ENCODE data around the gene DHRSX.

DNA sequence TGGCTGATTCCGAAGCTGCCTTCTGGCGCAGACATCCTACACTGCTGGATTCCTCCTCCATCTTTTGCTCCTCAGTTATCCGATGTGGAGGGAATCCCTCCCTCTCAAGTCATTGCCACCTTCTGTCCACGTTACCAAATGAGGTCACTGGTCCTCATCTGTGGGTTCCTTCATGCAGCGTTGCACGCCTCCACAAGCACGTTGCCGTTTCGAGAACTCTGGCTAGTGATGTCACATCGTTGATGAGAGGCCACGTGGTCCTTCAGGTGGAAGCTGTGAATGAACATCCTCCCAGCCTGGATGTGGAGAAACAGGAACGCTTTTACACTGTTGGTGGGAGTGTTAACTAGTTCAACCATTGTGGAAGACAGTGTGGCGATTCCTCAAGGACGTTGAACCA, 323.2 kb downstream of the DHRSX start:
- TF ChIP-seq, protein P1, sequence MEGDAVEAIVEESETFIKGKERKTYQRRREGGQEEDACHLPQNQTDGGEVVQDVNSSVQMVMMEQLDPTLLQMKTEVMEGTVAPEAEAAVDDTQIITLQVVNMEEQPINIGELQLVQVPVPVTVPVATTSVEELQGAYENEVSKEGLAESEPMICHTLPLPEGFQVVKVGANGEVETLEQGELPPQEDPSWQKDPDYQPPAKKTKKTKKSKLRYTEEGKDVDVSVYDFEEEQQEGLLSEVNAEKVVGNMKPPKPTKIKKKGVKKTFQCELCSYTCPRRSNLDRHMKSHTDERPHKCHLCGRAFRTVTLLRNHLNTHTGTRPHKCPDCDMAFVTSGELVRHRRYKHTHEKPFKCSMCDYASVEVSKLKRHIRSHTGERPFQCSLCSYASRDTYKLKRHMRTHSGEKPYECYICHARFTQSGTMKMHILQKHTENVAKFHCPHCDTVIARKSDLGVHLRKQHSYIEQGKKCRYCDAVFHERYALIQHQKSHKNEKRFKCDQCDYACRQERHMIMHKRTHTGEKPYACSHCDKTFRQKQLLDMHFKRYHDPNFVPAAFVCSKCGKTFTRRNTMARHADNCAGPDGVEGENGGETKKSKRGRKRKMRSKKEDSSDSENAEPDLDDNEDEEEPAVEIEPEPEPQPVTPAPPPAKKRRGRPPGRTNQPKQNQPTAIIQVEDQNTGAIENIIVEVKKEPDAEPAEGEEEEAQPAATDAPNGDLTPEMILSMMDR (IDR thresholded peaks at IDR 0.05; ENCODE audit: insufficient read depth, low read length, poor library complexity, severe bottlenecking), result no peak
- no peak for TF ChIP-seq EZH2phosphoT487 (conservative IDR thresholded peaks at IDR 0.05; ENCODE audit: low read length)

Measured in SU-DHL-6 (cell line).